ENCODE measurements around the gene C10orf62. TPM values are rescaled to one million over a fixed set of nuclear protein-coding genes. Genes with fewer than 3 reads are reported as not detected.

The C10orf62 gene
- total and polyA plus RNA-seq, 8 donors: 0.14 to 0.15 TPM; not detected in 6

- Histone ChIP-seq H3K27me3 (no peaks in the 10 kb centered on the region), H3K27ac (no peak overlapping the region), H3K9me3 (no peaks in the 10 kb centered on the region), H3K4me1 (no peaks in the 10 kb centered on the region), H3K36me3 (no peaks in the 10 kb centered on the region), H3K4me3 (no peak overlapping the region)
- ATAC-seq (no peak), DNase-seq (peak in 1 of 4 donors; percentile 59)
- no peak for TF ChIP-seq CTCF (IDR thresholded peaks at IDR 0.05)
- intact Hi-C loops (cut with DNase I): no loop called here
Measured at GRCh38 chr10:97590082-97590747, 694 bp downstream of the C10orf62 start.

- Histone ChIP-seq H3K27me3 (no peaks in the 10 kb centered on the region), H3K4me1 (peaks cover 2% of the 10 kb centered on the region in 2 donors), H3K27ac (no peak overlapping the region), H3K4me3 (no peak overlapping the region), H3K9me3 (no peaks in the 10 kb centered on the region), H3K36me3 (no peaks in the 10 kb centered on the region)
- intact Hi-C loops (cut with DNase I): no loop called here
- ATAC-seq (no peak), DNase-seq (peak in 1 of 4 donors; percentile 10)
- TF ChIP-seq CTCF (IDR thresholded peaks at IDR 0.05): no peak
Measured at GRCh38 chr10:97590748-97591495, 1.4 kb downstream of the C10orf62 start.

GRCh38 chr10:97593421-97593820, 3.9 kb downstream of the C10orf62 start:
- ATAC-seq (no peak), DNase-seq (peak in 1 of 4 donors; percentile 1)
- H3K9me3 ChIP-seq: no peaks in the 10 kb centered on the region
- no peaks in the 10 kb centered on the region for H3K36me3 ChIP-seq
- intact Hi-C loops (cut with DNase I): no loop called here
- no peak overlapping the region for H3K4me3 ChIP-seq
- no peak overlapping the region for H3K27ac ChIP-seq
- TF ChIP-seq CTCF (IDR thresholded peaks at IDR 0.05): no peak
- H3K4me1 ChIP-seq: peaks cover 3 to 19% of the 10 kb centered on the region in 2 donors
- no peaks in the 10 kb centered on the region for H3K27me3 ChIP-seq

- TF ChIP-seq CTCF (IDR thresholded peaks at IDR 0.05): no peak
- DNase-seq: peak in 1 of 4 donors; percentile 20
Measured at GRCh38 chr10:97596101-97597082, 6.9 kb downstream of the C10orf62 start.

More at GRCh38 chr10:97596101-97597082, 6.9 kb downstream of the C10orf62 start:
- H3K36me3 ChIP-seq: no peaks in the 10 kb centered on the region
- intact Hi-C loops (cut with DNase I): no loop called here
- H3K27me3 ChIP-seq: no peaks in the 10 kb centered on the region
- no peaks in the 10 kb centered on the region for H3K9me3 ChIP-seq
- H3K4me1 ChIP-seq: peaks cover 3 to 19% of the 10 kb centered on the region in 2 donors
- ATAC-seq: peak; percentile 84
- H3K4me3 ChIP-seq: no peak overlapping the region
- peak overlapping the region; percentile 73 to 75 for H3K27ac ChIP-seq

Measured in left lung (tissue), 10 donors.